DMS53 treated with DMSO at 0.1 percent for 48 hours (cell line): Measurements from ENCODE around the gene CITED4.

Experiments
- DNase-seq: peaks from one replicate; lab custom pipeline; 2025; ENCODE audit not compliant: unreplicated experiment; lab: John Stamatoyannopoulos, UW

CITED4 gene

GRCh38 chr1:40886318-40887011 lies 24.3 kb upstream of the CITED4 start:
- DNase-seq = no peak

GRCh38 chr1:40884055-40884795 lies 22.1 kb upstream of the CITED4 start:
- DNase-seq = no peak

GRCh38 chr1:40880813-40881549 lies 18.8 kb upstream of the CITED4 start:
- DNase-seq = no peak

- no peak for DNase-seq
These were observed 17.5 kb upstream of the CITED4 start for GRCh38 chr1:40879482-40880175.

- DNase-seq = no peak
These were observed 16.7 kb upstream of the CITED4 start for GRCh38 chr1:40878906-40879305.

- no peak for DNase-seq
These were observed 15.5 kb upstream of the CITED4 start for GRCh38 chr1:40877698-40878097.

- no peak for DNase-seq
These were observed 14.7 kb upstream of the CITED4 start for GRCh38 chr1:40876891-40877290.

- DNase-seq = no peak
These were observed 14.2 kb upstream of the CITED4 start for GRCh38 chr1:40876436-40876761.

GRCh38 chr1:40873863-40874472 lies 11.8 kb upstream of the CITED4 start:
- no peak for DNase-seq

GRCh38 chr1:40872276-40872675 lies 10.1 kb upstream of the CITED4 start:
- no peak for DNase-seq

- DNase-seq = no peak
These were observed 8.1 kb upstream of the CITED4 start for GRCh38 chr1:40870135-40870728.

GRCh38 chr1:40868051-40868723 lies 6.0 kb upstream of the CITED4 start:
- DNase-seq = peak; percentile 95

GRCh38 chr1:40861224-40862003 lies 749 bp downstream of the CITED4 start:
- DNase-seq = no peak

- no peak for DNase-seq
These were observed 1.4 kb downstream of the CITED4 start for GRCh38 chr1:40860706-40861223.

- no peak for DNase-seq
These were observed 3.2 kb downstream of the CITED4 start for GRCh38 chr1:40858856-40859416.

GRCh38 chr1:40857737-40858136 lies 4.4 kb downstream of the CITED4 start:
- no peak for DNase-seq

- DNase-seq = no peak
These were observed 5.4 kb downstream of the CITED4 start for GRCh38 chr1:40856656-40857302.

- no peak for DNase-seq
These were observed 6.0 kb downstream of the CITED4 start for GRCh38 chr1:40856116-40856515.
